Measurements from ENCODE around the gene C12orf56. TPM values are rescaled to one million over a fixed set of nuclear protein-coding genes. Genes with fewer than 3 reads are reported as not detected.
A peak's percentile ranks its signal among the peaks of the same experiment; 100 is the strongest.
"Not testable (repeated sequence)": the region's sequence is repeated elsewhere in the genome, so short reads cannot be mapped to it uniquely, and the experiment has no call there.

The C12orf56 gene
- total RNA-seq, 1 experiment from 2014 or later = not detected

DNA sequence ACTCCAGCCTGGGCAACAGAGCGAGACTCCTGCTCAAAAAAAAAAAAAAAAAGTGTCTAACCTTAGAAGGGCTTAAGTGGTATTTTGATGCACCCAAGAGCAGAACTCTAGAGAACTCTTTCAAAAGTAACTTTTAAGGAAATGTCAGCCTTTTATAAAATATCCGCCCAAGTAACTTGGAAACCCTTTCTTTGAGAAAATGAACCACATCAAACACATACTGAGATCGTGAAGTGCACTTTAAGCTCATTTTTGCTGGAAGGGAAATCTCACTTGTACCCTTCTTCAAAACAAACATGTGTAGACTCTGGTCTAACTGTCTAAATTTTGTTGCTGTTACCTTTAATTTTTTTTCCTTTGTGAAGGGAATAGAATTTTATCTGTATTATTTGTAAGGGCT lies 5.5 kb downstream of the C12orf56 start:
- CTCF ChIA-PET = interaction anchor here (0.7 to 1.7 kb wide), 3 partner anchors 9 to 18 kb away, joined by 3 to 5 read pairs (median 3); no protein-coding TSS in a partner anchor
- no peaks in the 10 kb centered on the region for H3K27me3 Mint-ChIP-seq (ENCODE audit: insufficient read depth, unreplicated experiment)
- no peak overlapping the region for H3K4me3 Mint-ChIP-seq (ENCODE audit: unreplicated experiment)
- H3K9me3 Mint-ChIP-seq (ENCODE audit: unreplicated experiment) = peaks cover 9% of the 10 kb centered on the region
- intact Hi-C loops (cut with micrococcal nuclease) = no loop called here
- TF ChIP-seq, protein P1, sequence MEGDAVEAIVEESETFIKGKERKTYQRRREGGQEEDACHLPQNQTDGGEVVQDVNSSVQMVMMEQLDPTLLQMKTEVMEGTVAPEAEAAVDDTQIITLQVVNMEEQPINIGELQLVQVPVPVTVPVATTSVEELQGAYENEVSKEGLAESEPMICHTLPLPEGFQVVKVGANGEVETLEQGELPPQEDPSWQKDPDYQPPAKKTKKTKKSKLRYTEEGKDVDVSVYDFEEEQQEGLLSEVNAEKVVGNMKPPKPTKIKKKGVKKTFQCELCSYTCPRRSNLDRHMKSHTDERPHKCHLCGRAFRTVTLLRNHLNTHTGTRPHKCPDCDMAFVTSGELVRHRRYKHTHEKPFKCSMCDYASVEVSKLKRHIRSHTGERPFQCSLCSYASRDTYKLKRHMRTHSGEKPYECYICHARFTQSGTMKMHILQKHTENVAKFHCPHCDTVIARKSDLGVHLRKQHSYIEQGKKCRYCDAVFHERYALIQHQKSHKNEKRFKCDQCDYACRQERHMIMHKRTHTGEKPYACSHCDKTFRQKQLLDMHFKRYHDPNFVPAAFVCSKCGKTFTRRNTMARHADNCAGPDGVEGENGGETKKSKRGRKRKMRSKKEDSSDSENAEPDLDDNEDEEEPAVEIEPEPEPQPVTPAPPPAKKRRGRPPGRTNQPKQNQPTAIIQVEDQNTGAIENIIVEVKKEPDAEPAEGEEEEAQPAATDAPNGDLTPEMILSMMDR (IDR thresholded peaks at IDR 0.05; ENCODE audit: unreplicated experiment) = no peak
- peaks cover 18% of the 10 kb centered on the region for H3K4me1 Mint-ChIP-seq (ENCODE audit: insufficient read depth, unreplicated experiment)
- POLR2A ChIA-PET = interaction anchor here (0.6 kb wide), 1 partner anchor 541 kb away, joined by 3 read pairs; the partner anchor contains the start of gene SRGAP1
- peak overlapping the region; percentile 20 for H3K27ac Mint-ChIP-seq (ENCODE audit: low read depth, unreplicated experiment)
- H3K36me3 Mint-ChIP-seq (ENCODE audit: insufficient read depth, unreplicated experiment) = no peaks in the 10 kb centered on the region
- BruUV-seq (replicated peaks) = no TSS peak
- DNase-seq (ENCODE audit: unreplicated experiment) = no peak

DNA sequence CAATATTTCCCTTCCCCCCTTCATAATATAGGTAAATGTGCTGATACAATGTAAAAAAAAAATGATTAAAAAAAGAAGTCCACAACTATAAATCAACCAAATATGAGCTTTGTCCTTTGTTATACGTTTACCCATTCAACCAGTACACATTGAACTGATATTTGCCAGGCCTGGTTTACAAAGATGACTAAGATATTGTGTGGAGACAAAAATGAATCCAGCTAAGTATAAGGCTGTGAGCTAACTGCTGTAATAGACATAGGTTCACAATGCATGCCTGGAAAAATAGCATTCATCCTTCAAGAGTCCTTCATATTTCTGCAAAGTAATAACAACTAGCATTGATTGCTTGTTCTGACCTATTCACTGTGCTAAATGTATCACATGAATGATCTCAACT lies 6.9 kb downstream of the C12orf56 start:
- no peaks in the 10 kb centered on the region for H3K27me3 Mint-ChIP-seq (ENCODE audit: insufficient read depth, unreplicated experiment)
- H3K27ac Mint-ChIP-seq (ENCODE audit: low read depth, unreplicated experiment) = no peak overlapping the region
- H3K36me3 Mint-ChIP-seq (ENCODE audit: insufficient read depth, unreplicated experiment) = no peaks in the 10 kb centered on the region
- H3K4me3 Mint-ChIP-seq (ENCODE audit: unreplicated experiment) = no peak overlapping the region
- ChIA-PET CTCF (interaction anchor here (0.6 to 0.8 kb wide), 6 partner anchors 79 to 1584 kb away, joined by 3 to 5 read pairs (median 3); no protein-coding TSS in a partner anchor), POLR2A (no interaction called here)
- no peak for DNase-seq (ENCODE audit: unreplicated experiment)
- intact Hi-C loops (cut with micrococcal nuclease) = no loop called here
- TF ChIP-seq, protein P1 (IDR thresholded peaks at IDR 0.05; ENCODE audit: unreplicated experiment) = no peak
- H3K9me3 Mint-ChIP-seq (ENCODE audit: unreplicated experiment) = peaks cover 9% of the 10 kb centered on the region
- no TSS peak for BruUV-seq (replicated peaks)
- H3K4me1 Mint-ChIP-seq (ENCODE audit: insufficient read depth, unreplicated experiment) = peaks cover 18% of the 10 kb centered on the region

DNA sequence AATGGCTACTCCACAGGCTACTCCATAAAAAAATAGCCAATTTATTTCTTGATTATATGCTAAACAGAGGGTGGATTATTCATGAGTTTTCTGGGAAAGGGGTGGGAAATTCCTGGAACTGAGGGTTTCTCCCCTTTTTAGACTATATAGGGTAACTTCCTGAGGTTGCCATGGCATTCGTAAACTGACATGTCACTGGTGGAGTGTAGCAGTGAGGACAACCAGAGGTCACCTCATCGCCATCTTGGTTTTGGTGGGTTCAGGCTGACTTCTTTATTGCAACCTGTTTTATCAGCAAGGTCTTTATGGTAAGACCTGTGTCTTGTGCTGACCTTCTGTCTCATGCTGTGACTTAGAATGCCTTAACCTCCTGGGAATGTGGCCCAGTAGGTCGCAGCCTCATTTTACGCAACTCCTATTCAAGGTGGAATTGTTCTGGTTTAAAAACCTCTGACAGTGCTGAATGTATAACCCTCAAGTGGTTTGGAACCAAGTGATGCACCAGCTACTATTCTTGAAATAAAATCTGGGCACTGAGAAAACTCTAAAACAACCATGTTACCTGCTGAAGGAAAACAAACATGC lies 27.7 kb downstream of the C12orf56 start:
- no peaks in the 10 kb centered on the region for H3K36me3 Mint-ChIP-seq (ENCODE audit: insufficient read depth, unreplicated experiment)
- TF ChIP-seq, protein P1 (IDR thresholded peaks at IDR 0.05; ENCODE audit: unreplicated experiment) = no peak
- H3K27me3 Mint-ChIP-seq (ENCODE audit: insufficient read depth, unreplicated experiment) = no peaks in the 10 kb centered on the region
- no peaks in the 10 kb centered on the region for H3K4me1 Mint-ChIP-seq (ENCODE audit: insufficient read depth, unreplicated experiment)
- no peak for DNase-seq (ENCODE audit: unreplicated experiment)
- ChIA-PET POLR2A (no interaction called here), CTCF (no interaction called here)
- H3K9me3 Mint-ChIP-seq (ENCODE audit: unreplicated experiment) = no peaks in the 10 kb centered on the region
- no peak overlapping the region for H3K27ac Mint-ChIP-seq (ENCODE audit: low read depth, unreplicated experiment)
- intact Hi-C loops (cut with micrococcal nuclease) = no loop called here
- no peak overlapping the region for H3K4me3 Mint-ChIP-seq (ENCODE audit: unreplicated experiment)
- BruUV-seq (replicated peaks) = no TSS peak

DNA sequence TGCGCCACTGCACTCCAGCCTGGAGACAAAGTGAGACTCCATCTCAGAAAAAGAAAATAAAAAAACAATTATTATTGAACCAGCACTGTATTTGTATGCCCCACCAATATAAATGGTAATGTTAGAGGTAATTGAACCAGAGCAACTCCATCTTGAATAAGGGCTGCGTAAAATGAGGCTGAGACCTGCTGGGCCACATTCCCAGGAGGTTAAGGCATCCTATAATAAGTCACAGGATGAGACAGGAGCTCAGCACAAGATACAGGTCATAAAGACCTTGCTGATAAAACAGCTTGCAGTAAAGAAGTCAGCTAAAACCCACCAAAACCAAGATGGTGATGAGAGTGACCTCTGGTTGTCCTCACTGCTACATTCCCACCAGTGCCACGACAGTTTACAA lies 29.4 kb downstream of the C12orf56 start:
- H3K36me3 Mint-ChIP-seq (ENCODE audit: insufficient read depth, unreplicated experiment); POLR2A ChIA-PET; intact Hi-C loops (cut with micrococcal nuclease); H3K4me3 Mint-ChIP-seq (ENCODE audit: unreplicated experiment); BruUV-seq (replicated peaks); H3K27ac Mint-ChIP-seq (ENCODE audit: low read depth, unreplicated experiment); H3K9me3 Mint-ChIP-seq (ENCODE audit: unreplicated experiment); H3K4me1 Mint-ChIP-seq (ENCODE audit: insufficient read depth, unreplicated experiment); H3K27me3 Mint-ChIP-seq (ENCODE audit: insufficient read depth, unreplicated experiment); DNase-seq (ENCODE audit: unreplicated experiment); CTCF ChIA-PET: not testable (repeated sequence)

DNA sequence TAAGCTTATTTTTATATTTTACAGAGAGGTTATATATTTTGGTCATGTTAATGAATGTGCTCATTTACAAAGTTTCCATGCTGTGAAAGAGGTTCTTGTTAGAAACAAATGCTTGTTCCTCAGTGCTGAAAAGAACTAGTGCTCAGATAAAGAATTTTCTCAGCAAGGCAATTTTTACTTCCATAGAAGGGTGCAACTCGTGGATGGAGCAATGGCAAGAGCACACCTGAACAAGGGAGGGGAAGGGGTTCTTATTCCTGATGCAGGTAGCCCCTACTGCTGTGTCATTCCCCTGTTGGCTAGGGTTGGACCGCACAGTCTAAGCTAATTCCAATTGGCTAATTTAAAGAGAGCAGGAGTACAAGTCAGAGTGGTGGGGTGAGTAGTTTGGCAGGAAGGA lies 34.3 kb downstream of the C12orf56 start:
- H3K27me3 Mint-ChIP-seq (ENCODE audit: insufficient read depth, unreplicated experiment); H3K4me3 Mint-ChIP-seq (ENCODE audit: unreplicated experiment); BruUV-seq (replicated peaks); POLR2A ChIA-PET; DNase-seq (ENCODE audit: unreplicated experiment); intact Hi-C loops (cut with micrococcal nuclease); H3K36me3 Mint-ChIP-seq (ENCODE audit: insufficient read depth, unreplicated experiment); H3K27ac Mint-ChIP-seq (ENCODE audit: low read depth, unreplicated experiment); H3K4me1 Mint-ChIP-seq (ENCODE audit: insufficient read depth, unreplicated experiment): not testable (repeated sequence)
- CTCF ChIA-PET = interaction anchor here (0.7 kb wide), 1 partner anchor 93 kb away, joined by 3 read pairs; no protein-coding TSS in a partner anchor
- H3K9me3 Mint-ChIP-seq (ENCODE audit: unreplicated experiment) = peaks cover 16% of the 10 kb centered on the region

All from MCF 10A (cell line).